BLaER1 (cell line): Measurements from ENCODE around the gene RNASEH2B.

ENCODE experiments used
- H3K27ac ChIP-seq: shearing (Covaris generic); formaldehyde crosslinking; 2 replicates; pipeline ENCODE4 v1.8.1; 2022
- H3K27me3 ChIP-seq: shearing (Covaris generic); formaldehyde crosslinking; 2 replicates; pipeline ENCODE4 v1.8.1; 2022
- H3K36me3 ChIP-seq: shearing (Covaris generic); formaldehyde crosslinking; 2 replicates; pipeline ENCODE4 v1.8.1; 2022
- H3K4me1 ChIP-seq: shearing (Covaris generic); formaldehyde crosslinking; 2 replicates; pipeline ENCODE4 v1.8.1; 2022
- H3K4me2 ChIP-seq: shearing (Covaris generic); formaldehyde crosslinking; 2 replicates; pipeline ENCODE4 v1.8.1; 2022
- H3K4me3 ChIP-seq: shearing (Covaris generic); formaldehyde crosslinking; 2 replicates; pipeline ENCODE4 v1.8.1; 2022
- H3K9ac ChIP-seq: shearing (Covaris generic); formaldehyde crosslinking; 2 replicates; pipeline ENCODE4 v1.8.1; 2022
- H3K9me3 ChIP-seq: shearing (Covaris generic); formaldehyde crosslinking; 2 replicates; pipeline ENCODE4 v1.8.1; 2022
- H4K20me1 ChIP-seq: shearing (Covaris generic); formaldehyde crosslinking; 2 replicates; pipeline ENCODE4 v1.8.1; 2022
- Cebpa-rat ChIP-seq: shearing (Covaris generic); IDR thresholded peaks from 2 replicates; pipeline ENCODE4 v1.8.1; 2022

The RNASEH2B gene

DNA sequence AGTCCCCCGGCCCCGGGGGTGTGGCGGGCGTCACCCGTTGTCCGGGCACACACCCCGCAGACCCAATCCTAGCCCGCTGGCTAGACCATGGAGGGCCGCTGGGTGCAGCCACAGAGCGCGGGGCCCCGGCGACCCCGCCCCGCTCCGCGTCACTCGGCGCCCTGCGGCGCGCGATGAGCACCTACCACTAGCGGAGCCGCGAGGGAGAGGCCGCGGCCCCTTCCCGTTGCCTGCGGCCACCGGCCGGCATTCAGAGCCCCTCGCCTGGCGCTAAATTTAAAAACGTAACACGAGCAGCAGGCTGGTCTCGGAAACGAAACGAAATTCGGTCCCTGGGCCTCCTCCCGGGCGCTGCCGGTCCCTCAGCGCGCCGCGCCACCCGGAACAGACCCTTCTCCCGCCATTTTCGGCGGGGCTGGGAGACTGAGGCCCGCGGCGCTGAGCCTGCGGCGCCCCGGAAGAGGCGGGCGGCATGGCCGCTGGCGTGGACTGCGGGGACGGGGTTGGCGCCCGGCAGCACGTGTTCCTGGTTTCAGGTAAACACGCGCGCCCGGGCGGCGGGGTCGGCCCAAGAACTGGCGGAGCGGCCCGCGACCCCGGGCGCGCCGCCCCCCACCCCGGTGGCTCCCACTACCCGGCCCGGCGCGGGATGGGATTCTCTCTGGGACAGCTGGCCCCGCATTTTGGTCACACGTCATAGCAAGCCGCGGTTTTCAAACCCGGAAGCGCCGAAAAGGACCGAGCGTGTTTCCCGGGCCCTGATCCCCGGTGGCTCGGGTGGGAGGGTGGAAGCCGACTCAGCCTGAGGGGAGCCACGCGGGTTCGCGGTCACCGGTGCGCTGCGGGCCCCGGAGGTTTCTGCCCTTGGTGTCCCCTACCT is at the start of gene RNASEH2B:
Gene RNASEH2B (plus strand): TSS at position 187 of the 880 bp plus-strand sequence. CDS start 286 bp downstream, at position 473.
- Histone ChIP-seq H3K4me2 (peak within 1 kb of the TSS; percentile 93), H3K27me3 (no peaks in the 10 kb centered on the region), H4K20me1 (0 out of 2 replicates have a peak, but pooled peaks cover 1% of the 10 kb centered on the region), H3K36me3 (no peaks in the 10 kb centered on the region), H3K4me3 (peak within 1 kb of the TSS; percentile 79), H3K9ac (peak within 1 kb of the TSS; percentile 99), H3K4me1 (peaks cover 65% of the 10 kb centered on the region), H3K9me3 (no peaks in the 10 kb centered on the region), H3K27ac (peak within 1 kb of the TSS; percentile 99)
- no peak for TF ChIP-seq Cebpa-rat

DNA sequence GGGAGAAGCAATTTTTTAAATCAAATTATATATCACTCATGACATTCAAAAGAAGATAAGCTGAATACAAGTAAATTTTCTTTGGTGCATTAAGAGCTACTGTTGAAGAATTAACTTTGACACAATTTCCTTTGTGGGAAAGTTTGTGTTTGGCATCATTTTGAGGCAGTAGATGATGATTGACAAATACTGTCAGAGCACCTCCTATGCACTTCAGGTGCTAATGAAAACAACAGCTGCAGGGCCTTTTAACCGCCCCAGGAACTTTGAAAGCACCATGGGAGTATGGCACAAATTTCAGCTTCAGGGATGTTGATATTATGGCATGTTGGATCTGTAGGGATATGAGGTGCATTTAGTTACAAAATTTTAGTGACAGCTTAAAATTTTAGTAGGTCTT is 45.1 kb upstream of the RNASEH2B start:
- peaks cover 31% of the 10 kb centered on the region for H3K9me3 ChIP-seq

DNA sequence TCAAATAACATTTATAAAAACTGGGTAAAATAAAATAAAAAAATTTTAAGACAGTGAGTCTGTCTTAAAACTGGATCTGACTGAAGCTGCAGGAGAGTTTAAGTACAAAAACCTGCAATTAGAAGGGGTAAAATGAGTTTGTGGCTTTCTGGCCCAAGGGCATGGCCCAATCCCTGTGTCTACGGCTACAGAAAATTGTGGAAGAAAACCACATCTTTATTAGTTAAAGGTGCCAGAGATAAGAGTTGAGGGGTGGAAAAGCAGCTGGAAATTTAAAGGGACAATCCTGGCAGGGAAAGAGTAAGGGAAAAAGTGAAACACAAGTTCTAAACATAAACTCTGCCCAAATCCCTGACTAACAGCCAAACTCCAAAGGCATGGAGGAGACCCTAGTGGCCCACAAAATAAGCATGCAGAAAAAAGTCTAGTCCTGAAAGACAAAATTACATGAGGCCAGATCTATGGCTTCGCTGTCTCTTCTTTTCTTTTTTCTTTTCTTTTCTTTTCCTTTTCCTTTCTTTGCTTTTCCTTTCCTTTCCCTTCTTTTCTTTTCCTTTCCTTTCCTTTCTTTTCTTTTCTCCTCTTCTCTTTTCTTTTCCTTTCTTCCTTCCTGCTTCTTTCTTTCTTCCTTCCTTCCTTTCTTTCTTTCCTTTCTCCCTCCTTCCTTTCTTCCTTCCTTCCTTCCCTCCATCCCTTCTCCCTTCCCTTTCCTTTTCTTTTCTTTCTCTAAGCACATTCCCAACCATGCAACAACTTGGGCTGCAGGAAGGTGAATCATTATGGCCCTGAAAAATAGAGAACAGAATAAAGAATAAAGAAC is 42.6 kb upstream of the RNASEH2B start:
- Histone ChIP-seq H3K4me1 (0 out of 2 replicates have a peak, but pooled peaks cover 4% of the 10 kb centered on the region), H3K36me3 (no peaks in the 10 kb centered on the region), H3K9me3 (peaks cover 11% of the 10 kb centered on the region; the same call in 1 of the 2 replicates), H3K27me3 (no peaks in the 10 kb centered on the region), H3K4me3 (no peak overlapping the region), H3K27ac (no peak overlapping the region), H4K20me1 (no peaks in the 10 kb centered on the region), H3K9ac (no peak overlapping the region), H3K4me2 (no peak overlapping the region)
- TF ChIP-seq Cebpa-rat: no peak

More for the DNA sequence above, 45.1 kb upstream of the RNASEH2B start:
- Histone ChIP-seq H3K4me1 (0 out of 2 replicates have a peak, but pooled peaks cover 4% of the 10 kb centered on the region), H3K27ac (no peak overlapping the region), H4K20me1 (no peaks in the 10 kb centered on the region), H3K4me2 (no peak overlapping the region), H3K4me3 (no peak overlapping the region), H3K27me3 (no peaks in the 10 kb centered on the region), H3K36me3 (no peaks in the 10 kb centered on the region), H3K9ac (no peak overlapping the region)
- TF ChIP-seq Cebpa-rat: no peak

GRCh38 chr13:50867637-50867945 is 42.0 kb upstream of the RNASEH2B start:
- no peak overlapping the region for H3K4me2 ChIP-seq
- H3K27ac ChIP-seq: no peak overlapping the region
- no peak for TF ChIP-seq Cebpa-rat
- no peaks in the 10 kb centered on the region for H3K36me3 ChIP-seq
- H3K27me3 ChIP-seq: no peaks in the 10 kb centered on the region
- H3K4me3 ChIP-seq: no peak overlapping the region
- H3K9ac ChIP-seq: no peak overlapping the region
- H4K20me1 ChIP-seq: no peaks in the 10 kb centered on the region
- 0 out of 2 replicates have a peak, but pooled peaks cover 4% of the 10 kb centered on the region for H3K4me1 ChIP-seq
- H3K9me3 ChIP-seq: peaks cover 7% of the 10 kb centered on the region; the same call in 1 of the 2 replicates

DNA sequence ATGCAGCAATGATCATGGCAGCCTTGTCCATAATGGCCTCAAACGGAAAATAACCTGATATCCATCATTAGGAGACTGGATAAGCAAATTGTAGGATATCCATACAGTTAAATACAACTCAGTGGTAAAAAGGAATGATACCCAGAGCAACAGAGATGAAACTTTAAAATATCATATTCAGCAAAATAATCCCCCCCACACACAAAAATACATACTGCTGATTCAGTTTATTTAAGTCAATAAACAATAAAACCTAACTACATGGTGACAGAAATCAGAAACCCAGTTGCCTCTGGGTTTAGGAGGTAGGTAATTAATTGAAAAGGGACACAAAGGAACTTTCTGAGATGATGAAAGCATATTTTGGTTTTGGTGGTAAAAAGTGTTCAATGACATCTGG is 38.2 kb upstream of the RNASEH2B start:
- no peak for TF ChIP-seq Cebpa-rat
- Histone ChIP-seq H3K27me3 (no peaks in the 10 kb centered on the region), H3K9me3 (0 out of 2 replicates have a peak, but pooled peaks cover 10% of the 10 kb centered on the region), H3K4me2 (no peak overlapping the region), H3K36me3 (no peaks in the 10 kb centered on the region), H3K4me1 (no peaks in the 10 kb centered on the region), H3K9ac (no peak overlapping the region), H4K20me1 (no peaks in the 10 kb centered on the region), H3K4me3 (no peak overlapping the region), H3K27ac (no peak overlapping the region)

DNA sequence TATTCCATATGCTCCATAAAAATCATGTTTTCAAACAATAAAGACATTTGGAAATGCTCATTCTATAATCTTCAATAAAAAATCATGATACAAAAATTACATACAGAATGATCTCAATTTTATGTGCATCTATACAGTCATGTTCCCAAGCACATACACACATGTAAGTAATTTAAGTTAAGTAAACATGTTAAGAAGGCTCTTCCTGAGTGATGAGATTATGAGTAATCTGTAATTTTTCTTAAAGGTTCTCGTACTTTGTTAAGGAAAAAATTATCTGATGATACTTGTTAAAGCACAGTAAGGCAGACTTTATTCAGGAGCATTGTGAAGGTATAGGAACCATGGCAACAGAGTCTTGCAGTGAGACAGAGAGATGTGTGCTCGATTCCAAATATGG is 36.1 kb upstream of the RNASEH2B start:
- Histone ChIP-seq H3K27me3 (no peaks in the 10 kb centered on the region), H3K27ac (no peak overlapping the region), H3K4me3 (no peak overlapping the region), H3K4me2 (no peak overlapping the region), H4K20me1 (no peaks in the 10 kb centered on the region), H3K9ac (no peak overlapping the region), H3K9me3 (0 out of 2 replicates have a peak, but pooled peaks cover 10% of the 10 kb centered on the region), H3K4me1 (no peaks in the 10 kb centered on the region), H3K36me3 (no peaks in the 10 kb centered on the region)
- no peak for TF ChIP-seq Cebpa-rat

DNA sequence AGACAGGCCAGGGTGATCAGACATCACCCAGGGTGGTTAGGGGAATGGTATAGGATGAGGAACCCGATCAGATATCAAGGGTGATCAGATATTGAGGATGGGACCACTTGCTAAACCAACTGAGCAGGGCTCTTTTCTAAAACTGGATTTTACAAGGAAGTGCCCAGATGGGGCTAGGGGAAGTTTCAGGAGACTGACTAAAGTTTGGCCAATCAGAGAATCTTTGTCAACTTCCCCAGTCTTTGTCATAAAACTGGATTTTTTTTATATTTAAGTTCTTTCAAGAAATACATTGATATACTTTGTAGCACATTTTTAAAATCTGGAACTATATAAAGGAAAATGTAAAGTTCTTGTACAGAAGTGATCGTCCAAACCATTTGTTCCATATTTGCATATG is 35.6 kb upstream of the RNASEH2B start:
- TF ChIP-seq Cebpa-rat: no peak
- H3K9me3 ChIP-seq: 0 out of 2 replicates have a peak, but pooled peaks cover 10% of the 10 kb centered on the region
- H3K27me3 ChIP-seq: no peaks in the 10 kb centered on the region
- H3K9ac ChIP-seq: no peak overlapping the region
- no peaks in the 10 kb centered on the region for H4K20me1 ChIP-seq
- no peak overlapping the region for H3K4me2 ChIP-seq
- no peaks in the 10 kb centered on the region for H3K4me1 ChIP-seq
- no peaks in the 10 kb centered on the region for H3K36me3 ChIP-seq
- H3K27ac ChIP-seq: no peak overlapping the region
- H3K4me3 ChIP-seq: no peak overlapping the region

DNA sequence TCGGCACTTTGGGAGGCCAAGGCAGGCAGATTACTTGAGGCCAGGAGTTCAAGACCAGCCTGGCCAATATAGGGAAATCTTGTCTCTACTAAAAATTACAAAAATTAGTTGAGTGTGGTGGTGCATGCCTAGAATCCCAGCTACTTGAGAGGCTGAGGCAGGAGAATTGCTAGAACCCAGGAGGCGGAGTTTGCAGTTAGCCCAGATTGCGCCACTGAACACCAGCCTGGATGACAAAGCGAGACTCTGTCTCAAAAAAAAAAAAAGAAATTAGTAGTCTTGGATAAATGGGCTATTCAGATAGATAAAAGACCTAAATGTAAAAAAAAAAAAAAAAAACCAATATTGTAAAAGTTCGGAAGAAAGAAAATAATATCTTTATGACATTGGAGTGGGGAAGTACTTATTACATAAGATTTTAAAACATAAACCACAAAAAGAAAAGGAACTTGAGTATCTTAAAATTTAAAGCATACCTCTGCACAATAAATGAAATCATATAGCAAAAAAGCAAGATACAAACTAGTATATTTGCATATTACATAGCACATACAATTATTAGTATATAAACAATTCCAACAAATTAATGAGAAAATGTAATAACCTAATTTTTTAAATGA is 26.7 kb upstream of the RNASEH2B start:
- Histone ChIP-seq H3K27ac (no peak overlapping the region), H3K27me3 (no peaks in the 10 kb centered on the region), H3K36me3 (no peaks in the 10 kb centered on the region), H3K4me3 (no peak overlapping the region), H4K20me1 (no peaks in the 10 kb centered on the region), H3K4me2 (no peak overlapping the region), H3K9me3 (peaks cover 24% of the 10 kb centered on the region), H3K4me1 (peaks cover 9% of the 10 kb centered on the region; the same call in 1 of the 2 replicates), H3K9ac (no peak overlapping the region)
- no peak for TF ChIP-seq Cebpa-rat

GRCh38 chr13:50883728-50884127 is 25.9 kb upstream of the RNASEH2B start:
- Histone ChIP-seq H3K4me3 (no peak overlapping the region), H3K9me3 (peaks cover 24% of the 10 kb centered on the region), H3K36me3 (no peaks in the 10 kb centered on the region), H4K20me1 (no peaks in the 10 kb centered on the region), H3K27ac (no peak overlapping the region), H3K4me1 (peaks cover 9% of the 10 kb centered on the region; the same call in 1 of the 2 replicates), H3K27me3 (no peaks in the 10 kb centered on the region), H3K9ac (no peak overlapping the region), H3K4me2 (no peak overlapping the region)
- TF ChIP-seq Cebpa-rat: no peak
